ENCODE data around the gene RENBP.

GRCh38 chrX:153931151-153931550 is 13.3 kb downstream of the RENBP start:
- TF ChIP-seq EZH2phosphoT487 (IDR thresholded peaks at IDR 0.05; ENCODE audit: borderline replicate concordance, low read depth, low read length) (no peak), CTCF (conservative IDR thresholded peaks at IDR 0.05; ENCODE audit: low read length) (no peak)
